ENCODE results near the gene FIZ1.

FIZ1 gene

GRCh38 chr19:55567708-55568328 is 31.5 kb downstream of the FIZ1 start:
- TF ChIP-seq CTCF (IDR thresholded peaks at IDR 0.05; ENCODE audit: insufficient read depth, low read length, missing control alignments), result no peak
- ChIA-PET POLR2A (no interaction called here), CTCF (no interaction called here)

GRCh38 chr19:55566823-55567222 is 32.5 kb downstream of the FIZ1 start:
- H3K4me3 ChIP-seq (ENCODE audit: low read depth, low read length), result no peak overlapping the region
- ChIA-PET POLR2A (no interaction called here), CTCF (interaction anchor here (1.2 kb wide), 1 partner anchor 63 kb away, joined by 3 read pairs; no protein-coding TSS in a partner anchor)
- DNase-seq (ENCODE audit: low read depth, low spot score), result no peak
- no peak for TF ChIP-seq CTCF (IDR thresholded peaks at IDR 0.05; ENCODE audit: insufficient read depth, low read length, missing control alignments)

More at GRCh38 chr19:55567708-55568328, 31.5 kb downstream of the FIZ1 start:
- no peak for DNase-seq (ENCODE audit: low read depth, low spot score)
- H3K4me3 ChIP-seq (ENCODE audit: low read depth, low read length), result no peak overlapping the region

GRCh38 chr19:55563261-55563690 is 36.0 kb downstream of the FIZ1 start:
- no peak overlapping the region for H3K4me3 ChIP-seq (ENCODE audit: low read depth, low read length)
- TF ChIP-seq CTCF (IDR thresholded peaks at IDR 0.05; ENCODE audit: insufficient read depth, low read length, missing control alignments), result no peak
- DNase-seq (ENCODE audit: low read depth, low spot score), result no peak
- CTCF ChIA-PET, result no interaction called here
- POLR2A ChIA-PET, result no interaction called here

GRCh38 chr19:55559684-55560083 is 39.6 kb downstream of the FIZ1 start:
- no peak overlapping the region for H3K4me3 ChIP-seq (ENCODE audit: low read depth, low read length)
- DNase-seq (ENCODE audit: low read depth, low spot score), result no peak
- TF ChIP-seq CTCF (IDR thresholded peaks at IDR 0.05; ENCODE audit: insufficient read depth, low read length, missing control alignments), result no peak
- ChIA-PET CTCF (no interaction called here), POLR2A (no interaction called here)

- ChIA-PET POLR2A (no interaction called here), CTCF (no interaction called here)
- DNase-seq (ENCODE audit: low read depth, low spot score), result no peak
- no peak overlapping the region for H3K4me3 ChIP-seq (ENCODE audit: low read depth, low read length)
- TF ChIP-seq CTCF (IDR thresholded peaks at IDR 0.05; ENCODE audit: insufficient read depth, low read length, missing control alignments), result no peak
These were observed 44.6 kb downstream of the FIZ1 start for GRCh38 chr19:55554741-55555152.

- no peak overlapping the region for H3K4me3 ChIP-seq (ENCODE audit: low read depth, low read length)
- no peak for TF ChIP-seq CTCF (IDR thresholded peaks at IDR 0.05; ENCODE audit: insufficient read depth, low read length, missing control alignments)
- DNase-seq (ENCODE audit: low read depth, low spot score), result no peak
- CTCF ChIA-PET, result interaction anchor here (0.9 to 1.1 kb wide), 2 partner anchors 20 to 51 kb away, joined by 3 to 4 read pairs; partner anchors contain the start of gene ZNF865
- POLR2A ChIA-PET, result no interaction called here
These were observed 45.0 kb downstream of the FIZ1 start for GRCh38 chr19:55554302-55554701.
